GM18520 (cell line): ENCODE results near the gene MYLK.
"Not testable (repeated sequence)": the region's sequence is repeated elsewhere in the genome, so short reads cannot be mapped to it uniquely, and the experiment has no call there.

Experiments
- ATAC-seq: cut with Tn5 transposase; IDR thresholded peaks from one replicate; pipeline ENCODE4 v1.9.1; 2021; ENCODE audit not compliant: unreplicated experiment

Gene MYLK

DNA sequence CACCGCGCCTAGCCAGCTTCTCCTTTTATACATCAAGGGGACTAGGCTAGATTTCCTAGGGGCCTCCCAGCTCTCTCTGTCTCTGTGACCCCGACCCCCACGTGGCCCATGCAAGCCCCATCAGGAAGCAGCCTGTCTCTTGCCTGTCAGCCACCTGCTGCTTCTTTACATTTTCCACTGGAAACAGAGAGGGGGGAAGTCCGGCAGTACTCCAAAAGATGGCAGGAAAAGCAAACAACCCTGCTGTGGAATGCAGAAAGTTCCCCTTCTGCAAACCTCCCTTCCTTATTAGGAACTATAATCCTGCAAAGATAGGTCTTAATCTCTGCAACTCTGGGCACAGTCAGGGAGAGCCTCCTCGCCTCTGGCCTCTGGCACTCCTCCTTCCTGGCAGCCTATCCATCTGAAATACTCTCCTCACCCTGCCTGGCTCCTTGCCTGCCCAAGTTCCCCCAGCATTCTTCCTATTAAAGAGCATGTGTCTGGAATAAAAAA lies 251.9 kb downstream of the MYLK start:
- ATAC-seq = no peak

DNA sequence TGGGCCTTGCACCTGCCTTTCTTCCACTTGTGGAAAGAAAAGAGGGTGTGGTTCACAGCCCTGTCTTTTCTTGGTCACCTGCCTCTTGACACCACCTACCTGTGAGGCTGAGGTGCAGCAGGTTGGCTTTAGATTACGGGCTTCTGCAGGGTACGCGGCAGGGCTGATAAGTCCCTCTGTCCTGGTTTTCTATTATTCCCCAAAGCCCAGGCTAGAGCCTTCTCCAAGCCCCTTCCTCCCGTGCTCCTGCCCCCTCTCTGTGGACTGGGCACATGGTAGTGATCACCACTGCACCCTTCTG lies 254.4 kb downstream of the MYLK start:
- ATAC-seq = no peak

DNA sequence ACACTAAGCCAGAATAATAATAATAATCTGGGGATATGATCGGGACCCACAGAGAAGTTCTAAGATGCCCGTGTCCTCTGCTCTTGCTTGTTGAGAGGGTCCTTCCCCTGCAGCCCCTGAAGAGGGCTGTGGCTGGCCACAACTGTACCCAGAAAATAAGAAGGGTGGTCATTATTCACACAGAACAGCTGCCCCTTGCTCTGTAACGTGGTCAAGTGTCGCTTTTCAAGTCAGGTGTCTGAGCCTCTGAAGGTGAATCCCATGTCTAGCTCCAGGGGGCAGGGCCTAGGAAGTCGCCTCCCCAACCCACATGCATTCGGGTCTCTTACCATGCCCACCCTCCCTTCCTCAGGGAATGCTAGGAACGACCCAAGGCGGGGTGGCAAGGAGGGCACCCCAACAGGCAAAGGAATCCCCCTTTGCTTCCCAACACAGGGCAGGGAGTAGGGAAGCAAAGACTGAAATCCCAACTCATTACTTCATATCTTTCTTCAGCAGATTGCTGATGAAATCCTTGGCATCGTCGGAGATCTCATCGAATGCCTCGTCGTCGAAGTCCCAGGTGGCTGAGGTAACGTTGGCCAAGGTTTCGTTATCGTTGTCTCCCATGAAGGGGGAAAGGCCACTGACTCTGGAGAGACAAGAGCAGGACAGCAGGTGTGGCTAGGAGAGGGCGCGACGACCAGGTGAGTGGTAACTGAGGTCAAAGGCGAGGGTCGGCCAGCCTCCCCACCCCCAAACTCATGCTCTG lies 255.0 kb downstream of the MYLK start:
- no peak for ATAC-seq

DNA sequence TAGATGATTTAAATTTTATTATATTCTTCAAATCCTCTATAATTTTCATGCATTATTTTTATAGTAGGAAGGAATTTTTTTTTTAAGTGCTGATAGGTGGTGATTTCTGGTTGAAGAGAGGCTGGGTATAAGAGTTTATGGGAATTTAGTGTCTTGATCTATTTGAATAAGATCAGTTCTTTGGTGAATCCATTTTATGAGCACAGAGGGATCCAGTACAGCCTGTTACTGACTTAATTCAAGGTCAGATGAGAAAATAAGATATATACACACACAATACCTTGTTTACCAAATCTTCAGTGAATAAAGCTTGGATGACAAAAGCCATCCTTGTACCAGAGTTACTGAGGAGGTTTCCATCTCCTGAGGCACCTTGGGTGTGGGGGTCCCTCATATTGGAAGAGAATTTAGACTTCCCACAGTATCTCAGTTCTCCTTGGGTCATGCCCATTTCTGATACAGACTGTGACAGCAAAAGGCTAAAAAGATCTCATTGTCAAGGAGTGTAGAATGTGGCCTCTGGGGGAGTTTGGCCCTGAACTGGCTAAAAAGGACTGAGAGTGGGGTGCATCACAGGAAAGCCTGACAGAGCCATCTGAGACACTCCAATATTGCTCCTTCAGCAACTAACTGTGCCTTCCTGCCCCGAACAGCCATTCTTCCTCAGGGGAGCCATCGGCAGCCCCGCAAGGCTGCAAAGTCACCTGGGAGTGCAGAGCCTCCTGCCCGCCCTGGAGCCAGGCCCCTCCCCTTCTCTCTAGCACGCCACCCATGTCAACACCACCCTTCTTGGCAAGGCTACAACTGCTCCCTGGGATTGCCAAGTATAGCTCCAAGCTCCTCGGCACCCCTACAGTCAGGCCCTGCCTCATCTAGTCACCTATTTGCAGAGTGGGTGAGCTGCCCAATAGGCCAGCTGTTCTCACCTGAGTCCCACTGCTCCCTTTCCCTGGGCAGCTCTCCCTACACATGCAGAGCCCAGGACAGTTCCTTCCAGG lies 256.2 kb downstream of the MYLK start:
- ATAC-seq = no peak

DNA sequence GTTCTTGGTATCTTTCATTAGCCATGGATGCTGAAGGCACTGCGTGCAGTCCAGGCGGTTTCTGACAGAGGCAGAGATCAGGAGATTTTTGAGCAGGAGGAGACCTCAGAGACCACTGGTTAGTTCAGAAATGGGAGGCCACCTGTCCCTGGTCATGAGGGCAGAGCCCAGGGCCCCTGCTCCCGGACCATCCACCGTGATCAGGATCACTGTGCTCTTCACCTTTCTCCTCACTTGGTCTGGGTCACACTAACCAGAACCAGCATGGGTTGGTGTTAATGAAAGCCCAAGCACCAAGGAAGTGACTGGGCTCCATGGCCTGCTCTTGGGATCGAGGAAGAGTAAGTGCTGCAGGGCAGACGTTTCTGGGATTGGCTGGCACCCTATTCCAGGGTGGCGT lies 257.3 kb downstream of the MYLK start:
- ATAC-seq = no peak

DNA sequence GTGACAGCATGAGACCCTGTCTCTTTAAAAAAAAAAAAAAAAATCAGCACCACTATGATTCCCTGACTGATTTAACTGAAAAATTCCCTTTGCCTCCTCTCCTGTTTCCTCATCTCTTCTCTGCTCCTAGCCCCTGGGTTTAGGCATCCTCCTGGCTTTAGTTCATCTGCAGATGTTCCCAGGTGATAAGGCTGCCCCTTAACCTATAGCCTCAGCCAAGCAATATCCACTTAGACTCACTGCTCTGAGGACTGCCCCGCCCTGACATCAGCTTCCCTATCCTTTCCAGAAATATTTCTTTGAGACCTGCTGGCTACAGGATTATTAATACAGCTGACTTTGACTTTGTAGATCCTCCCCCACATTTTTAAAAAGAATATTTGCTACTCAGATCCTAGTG lies 259.8 kb downstream of the MYLK start:
- ATAC-seq = no peak

DNA sequence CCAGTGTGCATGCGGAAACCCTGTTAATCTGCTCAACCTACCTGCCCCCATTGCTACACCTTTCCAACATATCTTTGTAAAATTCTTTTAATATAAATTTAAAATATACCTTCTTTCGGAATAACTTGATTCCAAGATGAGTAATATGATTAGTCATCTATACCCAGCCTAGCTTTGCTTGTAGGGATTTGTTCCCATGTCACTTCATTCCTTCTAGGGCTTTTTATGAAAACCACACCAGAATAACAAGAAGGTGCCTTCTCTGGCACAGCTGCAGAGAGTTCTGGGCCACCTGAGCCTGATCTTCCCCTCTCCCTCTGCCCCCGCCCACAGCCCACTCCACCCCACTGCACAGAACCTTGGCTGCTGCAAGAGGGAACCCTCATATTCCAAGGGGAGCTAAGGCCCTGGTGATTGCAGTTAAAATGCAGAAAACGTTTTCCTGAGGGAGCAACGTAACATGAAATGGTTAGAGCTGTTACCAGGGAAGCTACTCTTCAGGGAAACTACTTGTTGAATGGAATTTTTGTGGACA lies 260.7 kb downstream of the MYLK start:
- ATAC-seq = no peak

DNA sequence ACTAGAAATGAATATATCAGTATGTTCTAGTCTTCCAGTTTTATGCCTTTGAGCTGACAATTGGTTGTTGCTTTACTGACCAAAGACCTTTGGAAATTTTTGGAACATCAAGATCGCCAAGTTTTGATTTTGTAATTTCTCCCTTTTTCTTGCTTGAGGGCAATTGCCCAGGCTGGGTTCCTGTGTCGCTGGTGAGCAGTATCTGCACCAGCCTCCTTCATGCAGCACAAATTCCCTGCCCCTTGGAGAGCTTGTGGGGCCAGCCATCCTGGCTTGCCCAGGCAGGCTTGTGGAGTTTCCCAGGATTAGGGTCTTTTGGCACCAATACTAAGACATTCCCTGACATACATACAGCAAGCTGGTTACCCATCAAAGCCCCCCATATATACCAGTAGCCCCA lies 261.4 kb downstream of the MYLK start:
- ATAC-seq = no peak

DNA sequence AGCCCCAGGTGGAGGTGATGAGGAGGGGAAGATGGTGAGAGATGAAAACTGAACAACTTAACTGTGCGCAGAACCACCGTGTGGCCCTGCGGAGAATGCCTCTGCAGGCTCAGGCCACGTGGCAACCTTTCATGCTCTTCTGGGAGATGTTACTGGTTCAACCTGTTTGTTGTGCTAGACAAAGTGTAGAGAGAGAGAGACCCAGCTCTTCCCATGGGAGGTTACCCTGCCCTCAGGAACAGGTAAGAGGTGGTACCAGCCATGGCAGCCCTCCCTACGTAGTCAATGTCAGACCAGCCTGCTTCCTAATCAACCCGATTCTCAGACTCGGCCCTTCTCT lies 262.3 kb downstream of the MYLK start:
- ATAC-seq = no peak

DNA sequence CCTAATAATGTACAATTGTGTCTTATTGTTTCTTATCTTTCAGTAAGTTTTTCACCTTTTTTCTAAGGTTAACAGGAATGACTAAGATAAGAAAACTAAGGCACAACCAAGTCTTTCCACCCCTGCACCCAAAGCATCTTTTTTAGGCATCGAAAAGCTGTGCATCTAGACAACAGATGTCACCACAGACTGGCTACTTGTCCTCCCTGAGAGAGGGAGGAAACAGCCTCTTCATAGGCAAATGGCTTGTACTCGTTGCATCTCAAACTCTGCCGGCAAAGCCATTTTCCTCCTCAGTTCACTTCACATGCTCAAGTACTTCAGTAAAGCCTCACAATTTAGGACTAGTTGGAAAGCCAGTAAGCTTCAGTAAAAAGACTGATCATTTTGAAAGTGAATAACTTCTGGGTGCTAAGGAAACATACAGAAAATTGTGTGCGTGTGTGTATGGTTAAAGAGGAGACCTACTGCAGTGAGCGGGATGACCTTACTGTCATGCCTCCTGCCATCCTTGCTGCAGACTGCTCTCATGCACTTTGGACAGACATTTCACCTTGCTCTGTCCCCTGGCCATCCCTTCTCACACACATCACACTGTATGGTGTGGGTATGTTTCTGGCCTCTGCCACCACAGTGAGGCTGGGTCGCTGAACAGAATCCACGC lies 262.8 kb downstream of the MYLK start:
- ATAC-seq = no peak

DNA sequence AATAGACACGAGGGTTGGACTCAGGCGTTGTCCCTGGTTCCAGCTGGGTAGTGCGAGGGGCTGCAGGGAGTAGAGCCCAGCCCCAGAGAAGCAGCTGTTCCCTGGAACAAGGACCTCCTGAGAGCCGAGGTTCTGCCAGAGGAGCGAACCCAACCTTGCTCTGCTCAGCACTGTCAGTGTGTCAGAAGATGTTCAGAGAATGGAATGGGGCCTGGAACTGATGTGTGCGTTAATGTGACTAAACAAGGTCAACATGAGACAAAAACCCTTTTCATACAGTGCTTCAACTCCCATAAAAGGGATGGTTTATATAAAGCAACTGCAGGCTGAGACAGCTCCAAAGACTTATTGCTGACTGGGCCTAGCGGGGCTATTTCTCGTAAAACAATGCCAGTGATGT lies 263.8 kb downstream of the MYLK start:
- ATAC-seq = no peak

DNA sequence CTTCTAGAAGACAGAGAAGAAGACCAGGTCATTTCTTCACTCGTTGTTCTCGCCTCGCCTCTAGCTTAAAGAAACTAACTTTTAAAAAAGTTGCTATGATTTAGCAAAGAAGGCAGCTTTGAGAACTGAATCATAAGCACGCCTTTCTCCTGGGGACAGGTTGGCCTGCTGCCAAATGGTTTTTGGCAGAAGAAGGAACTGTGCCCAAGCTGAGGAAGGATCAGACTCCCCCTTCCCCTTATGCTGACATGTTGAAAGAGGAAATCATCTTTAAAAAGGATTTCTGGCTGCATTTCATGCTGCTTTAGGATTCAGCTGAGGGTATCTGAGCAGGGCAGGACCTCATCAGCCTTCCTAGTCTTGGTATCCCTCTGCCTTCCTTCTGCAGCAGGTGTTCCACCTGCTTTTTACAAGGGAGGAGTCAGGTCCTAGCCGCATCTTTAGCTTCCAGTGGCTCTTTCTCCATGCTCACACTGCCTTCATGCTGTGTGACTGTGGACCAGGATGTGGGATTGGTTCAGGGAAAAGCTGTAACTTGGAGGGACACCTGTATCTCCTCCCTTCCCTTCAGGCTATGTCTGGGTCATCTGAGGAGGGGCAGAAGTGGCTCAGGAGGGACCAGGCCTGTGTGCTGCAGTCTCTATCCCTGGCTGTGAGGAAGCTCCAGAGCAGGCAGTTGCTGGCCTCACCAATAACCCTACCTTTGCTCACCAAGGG lies 265.2 kb downstream of the MYLK start:
- ATAC-seq = no peak

DNA sequence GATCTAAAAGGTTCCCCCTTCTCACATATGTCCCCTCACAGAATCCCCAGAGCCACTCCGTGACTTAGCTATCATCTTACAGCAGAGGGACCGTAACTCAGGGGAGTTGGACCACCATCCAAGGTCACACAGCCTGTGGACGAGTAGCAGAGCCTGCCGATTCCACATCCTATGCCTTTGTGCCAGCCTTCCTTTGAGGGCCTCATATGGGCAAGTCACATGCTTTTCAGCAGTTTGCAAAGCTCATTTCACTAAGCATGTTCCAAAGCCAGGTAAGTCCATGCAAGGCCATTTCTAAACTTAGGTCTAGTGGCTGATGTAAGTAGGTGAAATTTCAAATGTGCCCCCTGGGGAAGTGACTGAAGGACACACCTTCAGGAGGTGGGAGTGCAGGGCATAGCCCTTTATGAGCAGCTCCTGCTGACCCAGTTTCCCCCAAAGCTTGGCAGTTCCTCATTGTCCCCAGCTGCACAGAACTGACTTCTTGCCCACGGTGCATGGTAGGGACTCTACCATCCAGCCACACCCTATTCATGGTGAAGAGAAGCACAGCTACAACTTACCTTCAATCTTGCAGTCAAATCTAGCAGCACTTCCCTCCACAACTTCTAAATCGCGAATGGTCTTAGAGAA lies 265.9 kb downstream of the MYLK start:
- no peak for ATAC-seq

DNA sequence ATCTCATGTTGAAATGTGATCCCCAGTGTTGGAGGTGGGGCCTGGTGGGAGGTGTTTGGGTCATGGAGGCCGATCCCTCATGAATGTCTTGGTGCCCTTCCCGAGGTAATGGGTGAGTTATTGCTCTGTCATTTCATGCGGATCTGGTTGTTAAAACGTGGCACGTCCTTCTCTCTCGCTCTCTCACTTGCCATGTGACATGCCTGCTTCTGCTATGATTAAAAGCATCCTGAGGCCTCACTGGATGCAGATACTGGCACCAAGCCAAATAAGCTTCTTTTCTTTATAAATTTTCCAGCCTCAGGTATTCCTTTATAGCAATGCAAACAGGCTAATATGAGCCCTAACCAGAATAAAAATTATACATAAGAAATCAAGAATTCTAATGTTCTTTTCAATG lies 267.5 kb downstream of the MYLK start:
- no peak for ATAC-seq

DNA sequence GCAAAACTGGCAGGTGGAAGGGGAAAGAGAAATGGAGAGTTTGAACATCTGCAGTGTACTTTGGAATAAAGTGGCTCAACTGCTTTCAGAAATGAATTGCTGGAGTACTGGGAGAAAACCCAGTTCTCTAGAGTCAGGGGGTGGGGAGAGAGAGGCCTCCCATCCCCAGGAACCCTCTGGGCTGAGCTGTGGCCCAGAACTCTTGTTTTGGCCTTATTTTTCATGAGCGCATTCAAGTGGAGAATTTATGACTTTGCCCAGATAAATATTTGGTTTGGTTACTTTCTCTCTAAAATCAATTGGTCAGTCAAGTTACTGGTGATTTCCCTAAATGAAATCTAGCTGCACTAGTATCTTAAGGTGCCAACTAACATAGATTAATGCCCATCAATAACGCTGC lies 270.6 kb downstream of the MYLK start:
- no peak for ATAC-seq

DNA sequence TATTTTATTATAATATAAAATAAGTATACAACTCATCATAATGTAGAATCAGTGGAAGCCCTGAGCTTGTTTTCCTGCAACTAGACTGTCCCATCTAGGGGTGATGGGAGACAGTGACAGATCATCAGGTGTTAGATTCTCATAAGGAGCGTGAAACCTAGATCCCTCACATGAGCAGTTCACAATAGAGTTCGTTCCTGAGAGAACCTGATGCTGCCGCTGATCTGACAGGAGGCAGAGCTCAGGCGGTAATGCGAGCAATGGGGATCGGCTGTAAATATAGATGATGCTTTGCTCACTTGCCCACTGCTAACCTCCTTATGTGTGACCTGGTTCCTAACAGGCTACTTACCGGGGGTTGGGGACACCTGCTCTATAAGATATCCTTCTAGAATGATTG lies 272.5 kb downstream of the MYLK start:
- ATAC-seq = not testable (repeated sequence)

DNA sequence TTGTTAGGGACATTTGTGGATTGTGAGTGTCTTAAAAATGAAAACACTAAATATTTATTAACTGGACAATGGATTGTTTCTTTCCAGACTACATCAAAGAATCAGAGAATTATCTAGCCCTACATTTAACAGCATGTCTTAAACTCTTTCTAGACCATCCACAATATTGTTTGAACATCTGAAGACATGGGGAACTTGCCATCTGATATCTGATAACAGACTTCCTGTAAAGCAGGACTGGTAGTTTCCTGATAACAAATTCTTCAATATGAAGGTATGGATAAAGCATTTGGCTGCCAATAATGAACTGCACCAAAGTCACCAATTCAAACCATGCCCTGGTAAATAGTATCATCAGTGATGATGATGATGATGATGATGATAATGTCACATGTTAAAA lies 273.1 kb downstream of the MYLK start:
- ATAC-seq = no peak

DNA sequence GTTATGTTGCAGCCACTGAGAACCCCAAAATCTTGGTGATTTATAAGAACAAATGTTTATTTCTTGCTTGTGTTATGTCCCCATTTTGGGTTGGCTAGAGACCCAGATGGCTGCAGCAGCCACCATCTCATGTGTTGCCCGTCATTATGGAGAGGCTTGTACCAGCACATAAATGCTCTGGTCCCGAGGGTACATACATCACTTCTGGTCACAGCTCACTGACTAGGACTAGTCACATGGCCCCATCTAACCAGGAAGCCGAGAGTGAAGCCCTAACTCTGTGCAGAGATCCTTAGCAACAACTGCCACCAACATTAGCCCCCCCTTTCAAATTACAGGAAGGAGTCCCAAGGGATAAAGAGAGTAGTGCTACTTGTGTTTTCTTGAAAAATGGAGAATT lies 273.8 kb downstream of the MYLK start:
- ATAC-seq = no peak

DNA sequence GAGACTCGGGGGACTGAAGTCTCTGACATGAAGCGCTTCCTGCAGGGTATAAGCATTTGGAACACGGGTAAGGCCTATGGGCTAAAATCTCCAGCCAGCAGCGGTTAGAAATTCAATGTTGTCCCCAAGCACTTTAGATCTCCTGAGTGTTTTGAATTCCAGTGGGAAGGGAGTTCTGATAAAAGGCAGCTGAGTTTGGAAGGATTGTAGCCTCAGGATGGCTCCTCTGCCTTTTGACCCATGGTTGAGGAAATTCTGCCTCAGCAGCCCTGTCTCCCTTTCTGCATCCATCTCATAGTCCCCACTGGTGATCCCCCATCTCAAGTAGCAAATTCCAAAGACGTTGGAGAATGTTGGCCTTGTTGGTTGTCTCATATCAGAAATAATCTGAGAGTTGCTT lies 275.1 kb downstream of the MYLK start:
- no peak for ATAC-seq

DNA sequence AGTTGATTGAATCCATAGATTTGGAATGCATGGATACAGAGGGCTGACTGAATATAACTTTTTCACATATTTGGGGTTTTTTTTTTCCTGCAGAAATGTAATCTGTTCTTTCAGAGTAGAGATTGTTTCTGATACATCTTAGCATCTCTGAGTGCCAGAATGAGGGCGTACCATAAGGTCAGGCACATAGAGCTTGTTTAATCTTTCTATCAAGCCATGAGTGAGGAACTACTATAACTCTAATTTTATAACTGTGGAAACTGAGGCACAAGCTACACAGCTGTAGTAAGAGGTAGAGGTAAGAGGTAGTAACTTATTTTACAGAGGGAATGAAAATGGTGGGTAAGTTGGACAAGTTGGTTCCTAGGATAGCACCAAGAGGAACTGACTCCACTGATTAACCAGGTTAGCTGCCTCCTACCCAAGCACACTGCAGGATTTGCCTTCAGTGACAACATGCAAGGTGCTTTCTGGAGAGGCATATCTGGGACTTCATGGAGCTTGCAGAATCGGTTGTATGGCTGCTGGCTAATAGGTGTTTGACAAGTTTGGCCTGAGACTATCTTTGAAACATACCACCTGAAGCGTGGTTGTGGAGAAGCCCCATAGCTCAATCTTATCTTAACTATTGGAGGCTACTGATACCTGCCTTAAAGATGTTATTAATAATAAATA lies 275.7 kb downstream of the MYLK start:
- no peak for ATAC-seq
